HG02938 (cell line): Measurements from ENCODE around the gene WFDC6.

Experiments used
- ATAC-seq: cut with Tn5 transposase; IDR thresholded peaks from one replicate; pipeline ENCODE4 v1.9.1; 2021; ENCODE audit warnings: mild to moderate bottlenecking, moderate library complexity; ENCODE audit not compliant: unreplicated experiment

Gene WFDC6

GRCh38 chr20:45518282-45518681 is 21.0 kb downstream of the WFDC6 start:
- no peak for ATAC-seq

GRCh38 chr20:45515147-45515913 is 24.0 kb downstream of the WFDC6 start, which contains the start of gene SPINT3:
SPINT3 (minus strand) TSS chr20:45515622; CDS start chr20:45515608, 14 bp downstream.
- ATAC-seq = no peak

- no peak for ATAC-seq
Measured at GRCh38 chr20:45510242-45510862, 28.9 kb downstream of the WFDC6 start.

GRCh38 chr20:45509091-45509490 is 30.2 kb downstream of the WFDC6 start:
- no peak for ATAC-seq

- no peak for ATAC-seq
Measured at GRCh38 chr20:45508068-45508886, 31.0 kb downstream of the WFDC6 start.

GRCh38 chr20:45507011-45507820 is 32.1 kb downstream of the WFDC6 start:
- no peak for ATAC-seq

- no peak for ATAC-seq
Measured at GRCh38 chr20:45506398-45506797, 32.9 kb downstream of the WFDC6 start.

GRCh38 chr20:45503403-45503802 is 35.9 kb downstream of the WFDC6 start:
- ATAC-seq = no peak

- no peak for ATAC-seq
Measured at GRCh38 chr20:45502561-45502960, 36.7 kb downstream of the WFDC6 start.

- ATAC-seq = no peak
Measured at GRCh38 chr20:45501600-45501999, 37.7 kb downstream of the WFDC6 start.

- no peak for ATAC-seq
Measured at GRCh38 chr20:45500022-45500421, 39.3 kb downstream of the WFDC6 start.

GRCh38 chr20:45497971-45498494 is 41.2 kb downstream of the WFDC6 start:
- no peak for ATAC-seq

- no peak for ATAC-seq
Measured at GRCh38 chr20:45496166-45496565, 43.1 kb downstream of the WFDC6 start.

- ATAC-seq = no peak
Measured at GRCh38 chr20:45495501-45495941, 43.8 kb downstream of the WFDC6 start.

GRCh38 chr20:45489083-45489531 is 50.2 kb downstream of the WFDC6 start:
- no peak for ATAC-seq

GRCh38 chr20:45487231-45487635 is 52.0 kb downstream of the WFDC6 start:
- no peak for ATAC-seq

- no peak for ATAC-seq
Measured at GRCh38 chr20:45485388-45485787, 53.9 kb downstream of the WFDC6 start.

GRCh38 chr20:45484676-45485075 is 54.6 kb downstream of the WFDC6 start:
- ATAC-seq = no peak
